HG02943 (cell line): ENCODE data around the gene PIK3IP1.
"Not testable (repeated sequence)": the region's sequence is repeated elsewhere in the genome, so short reads cannot be mapped to it uniquely, and the experiment has no call there.

Experiments
- ATAC-seq: cut with Tn5 transposase; IDR thresholded peaks from one replicate; pipeline ENCODE4 v1.9.1; 2021; ENCODE audit warnings: mild to moderate bottlenecking, low read depth, moderate library complexity; ENCODE audit not compliant: unreplicated experiment

Gene PIK3IP1

GRCh38 chr22:31292236-31292989, at the start of gene PIK3IP1:
Gene PIK3IP1, minus strand, starts transcription at chr22:31292488. Its CDS starts 144 bp downstream, at chr22:31292344.
- no peak for ATAC-seq

GRCh38 chr22:31341386-31342088, 49.2 kb upstream of the PIK3IP1 start:
- ATAC-seq = no peak

DNA sequence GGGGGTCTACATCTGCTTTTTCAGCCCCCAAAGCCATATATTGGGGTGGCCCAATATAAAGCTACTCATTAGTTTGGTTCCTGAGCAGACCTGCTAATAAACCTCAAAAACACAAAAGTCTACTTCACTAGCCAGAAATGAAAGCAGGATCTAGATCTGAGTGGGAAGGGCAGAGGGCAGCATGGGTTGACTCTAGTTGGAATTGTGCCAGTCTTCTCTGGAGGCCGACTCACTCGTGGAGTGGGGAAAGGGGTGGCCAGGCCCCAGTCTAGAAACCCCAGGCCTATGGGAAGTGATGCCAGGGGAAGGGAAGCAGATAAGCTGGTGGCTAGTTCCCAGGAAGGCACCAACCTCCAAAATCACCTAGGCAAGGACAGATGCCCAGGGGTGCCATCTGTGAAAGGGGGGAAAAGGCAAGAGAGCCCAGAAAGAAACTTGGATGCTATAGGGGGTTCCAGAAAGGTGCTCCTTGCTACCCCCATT, 48.5 kb upstream of the PIK3IP1 start:
- no peak for ATAC-seq

DNA sequence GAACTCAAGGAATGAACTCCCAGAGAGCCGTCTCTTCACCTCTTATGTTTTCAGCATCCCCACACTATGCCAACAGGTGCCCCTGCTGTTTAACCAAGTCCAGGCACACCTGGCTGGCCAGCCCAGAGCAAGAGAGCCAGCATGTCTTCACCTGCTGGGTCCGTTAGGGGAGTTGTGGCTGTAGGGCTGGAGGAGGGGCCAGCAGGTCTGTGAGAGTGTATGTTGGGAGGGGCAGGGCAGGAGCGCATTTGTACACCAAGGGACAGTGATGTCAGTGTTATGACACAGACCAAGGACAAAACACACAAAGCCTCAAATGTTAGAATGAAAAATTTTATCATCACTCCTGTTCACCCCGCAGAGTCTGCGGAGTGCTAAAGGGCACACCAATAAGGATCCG, 48.1 kb upstream of the PIK3IP1 start:
- no peak for ATAC-seq

- ATAC-seq = no peak
These were observed 47.0 kb upstream of the PIK3IP1 start for GRCh38 chr22:31339148-31339832.

DNA sequence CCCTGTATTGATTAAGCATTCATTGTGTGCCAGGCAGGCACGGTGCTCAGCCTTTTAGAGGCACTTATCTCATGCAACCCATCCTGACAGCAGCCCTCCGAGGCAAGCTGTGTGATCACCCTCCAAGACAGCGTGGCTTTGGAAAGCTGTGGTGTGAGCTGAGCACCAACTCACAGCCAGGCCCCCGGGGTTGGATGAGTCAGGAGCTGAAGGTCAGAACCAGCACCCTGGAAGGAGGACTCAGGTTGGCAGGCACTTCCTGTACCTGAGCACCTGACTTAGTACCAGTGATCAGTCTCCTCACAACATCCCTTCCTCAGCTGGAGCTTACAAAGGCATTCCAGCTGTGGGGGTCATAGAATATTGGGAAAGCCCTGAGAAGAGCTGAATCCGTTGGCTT, 44.9 kb upstream of the PIK3IP1 start:
- ATAC-seq = no peak

- no peak for ATAC-seq
These were observed 42.0 kb upstream of the PIK3IP1 start for GRCh38 chr22:31334329-31334728.

DNA sequence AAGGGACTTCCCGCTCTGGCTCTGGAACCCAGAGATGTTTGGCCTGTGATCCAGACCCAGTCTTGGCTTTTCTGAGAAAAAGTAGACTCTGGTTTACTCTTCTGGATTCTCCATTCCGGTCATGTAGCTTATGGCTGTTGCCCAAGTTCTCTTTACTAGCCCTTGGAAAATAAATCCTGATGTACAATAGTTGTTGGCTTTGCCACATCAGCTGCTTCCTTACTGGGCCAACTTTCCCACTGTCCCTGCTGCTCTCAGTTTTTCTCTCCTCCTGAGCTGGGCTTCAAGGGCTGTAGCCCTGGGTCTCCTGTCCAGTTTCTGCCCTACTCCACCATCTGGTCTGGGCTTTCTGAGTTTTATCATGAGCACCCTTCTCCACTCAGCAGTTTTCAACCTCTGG, 41.4 kb upstream of the PIK3IP1 start:
- ATAC-seq = no peak

DNA sequence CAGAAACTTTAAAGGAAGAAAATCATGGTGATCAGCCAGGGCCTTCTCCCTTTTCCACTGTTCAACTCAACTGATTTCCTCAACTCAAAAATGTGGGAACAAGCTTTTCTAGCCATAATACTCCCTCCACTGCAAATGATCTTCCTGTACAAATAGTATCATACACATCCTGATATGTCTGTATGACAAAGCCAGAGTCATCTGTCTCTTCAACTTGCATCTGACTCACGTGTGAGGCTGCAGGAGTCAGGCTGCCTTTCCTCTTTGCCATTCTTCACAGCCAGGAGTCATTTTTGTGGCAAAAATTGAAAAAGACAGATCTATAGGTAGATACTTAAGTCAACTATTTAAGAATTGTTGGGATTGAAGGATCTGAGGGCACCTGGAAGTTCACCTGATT, 40.6 kb upstream of the PIK3IP1 start:
- no peak for ATAC-seq

DNA sequence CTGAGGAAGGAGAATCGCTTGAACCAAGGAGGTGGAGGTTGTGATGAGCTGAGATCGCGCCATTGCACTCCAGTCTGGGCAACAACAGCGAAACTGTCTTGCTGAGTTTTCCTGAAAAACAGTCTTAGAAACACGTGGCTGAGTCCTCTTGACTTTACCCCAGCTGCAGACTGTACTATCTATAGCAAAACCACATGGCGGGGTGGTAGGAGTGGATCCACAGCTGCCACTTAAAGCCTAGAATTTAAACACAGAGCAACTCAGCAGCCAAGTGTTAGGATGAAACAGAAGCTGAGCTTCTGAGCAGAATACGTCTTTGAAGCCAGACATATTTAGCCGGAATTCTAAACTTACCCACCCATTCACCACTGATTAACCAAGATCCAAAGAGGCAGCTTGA, 39.7 kb upstream of the PIK3IP1 start:
- no peak for ATAC-seq

DNA sequence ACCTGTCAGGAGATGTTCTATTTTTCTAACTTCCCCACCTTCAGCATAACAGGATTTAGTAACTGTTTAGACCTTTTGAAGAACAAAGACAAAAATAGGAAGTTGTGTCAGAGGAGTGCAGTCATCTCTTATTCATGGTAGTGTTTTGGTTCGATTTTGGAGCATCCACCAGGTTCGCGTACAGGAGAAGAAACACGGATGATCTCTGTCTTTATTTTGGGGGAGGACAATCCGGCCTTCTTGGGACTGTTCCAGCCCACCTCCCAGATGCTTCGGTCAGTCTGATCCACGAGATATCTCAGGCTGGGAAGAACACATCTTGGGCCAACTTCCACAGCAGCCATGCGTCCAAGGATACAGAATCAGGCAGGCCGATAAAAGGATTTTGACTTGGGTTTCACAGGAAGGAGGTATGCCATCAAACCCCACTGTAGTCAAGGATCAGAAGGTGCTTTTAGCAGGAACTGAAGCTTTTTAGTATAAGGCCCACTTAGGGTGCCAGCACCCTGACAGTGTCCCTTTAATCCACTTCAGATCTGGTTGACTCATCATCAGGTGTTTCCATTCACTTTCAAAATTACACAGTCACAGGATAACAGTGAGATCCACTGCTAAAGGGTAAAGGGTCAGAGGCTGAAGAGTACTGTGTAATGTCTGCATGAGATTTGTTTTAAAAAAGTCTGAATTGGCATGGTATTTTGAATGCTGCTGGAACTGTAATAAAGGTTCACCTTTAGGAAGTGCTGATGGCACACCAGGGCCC, 37.3 kb upstream of the PIK3IP1 start:
- ATAC-seq = no peak

DNA sequence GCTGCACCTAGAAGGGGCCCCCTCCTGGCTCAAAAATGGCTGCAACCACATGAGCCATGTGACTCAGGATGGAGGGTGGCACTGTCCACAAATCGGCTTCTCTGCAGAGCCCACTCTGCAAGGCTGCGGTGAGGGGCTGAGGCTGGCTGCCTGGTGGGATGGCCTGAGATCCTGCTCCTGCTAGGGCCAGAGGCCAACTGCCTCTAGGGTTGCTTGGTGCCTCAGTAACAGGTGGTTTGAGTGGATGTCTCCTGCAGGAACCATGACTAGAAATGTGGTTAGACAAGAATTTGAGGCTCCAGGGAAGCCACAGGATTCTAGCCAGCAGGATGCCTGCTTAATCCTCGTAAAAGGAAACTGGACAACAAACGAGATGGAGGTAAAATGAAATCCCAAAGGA, 36.7 kb upstream of the PIK3IP1 start:
- no peak for ATAC-seq

- ATAC-seq = no peak
These were observed 36.3 kb upstream of the PIK3IP1 start for GRCh38 chr22:31328544-31328960.

DNA sequence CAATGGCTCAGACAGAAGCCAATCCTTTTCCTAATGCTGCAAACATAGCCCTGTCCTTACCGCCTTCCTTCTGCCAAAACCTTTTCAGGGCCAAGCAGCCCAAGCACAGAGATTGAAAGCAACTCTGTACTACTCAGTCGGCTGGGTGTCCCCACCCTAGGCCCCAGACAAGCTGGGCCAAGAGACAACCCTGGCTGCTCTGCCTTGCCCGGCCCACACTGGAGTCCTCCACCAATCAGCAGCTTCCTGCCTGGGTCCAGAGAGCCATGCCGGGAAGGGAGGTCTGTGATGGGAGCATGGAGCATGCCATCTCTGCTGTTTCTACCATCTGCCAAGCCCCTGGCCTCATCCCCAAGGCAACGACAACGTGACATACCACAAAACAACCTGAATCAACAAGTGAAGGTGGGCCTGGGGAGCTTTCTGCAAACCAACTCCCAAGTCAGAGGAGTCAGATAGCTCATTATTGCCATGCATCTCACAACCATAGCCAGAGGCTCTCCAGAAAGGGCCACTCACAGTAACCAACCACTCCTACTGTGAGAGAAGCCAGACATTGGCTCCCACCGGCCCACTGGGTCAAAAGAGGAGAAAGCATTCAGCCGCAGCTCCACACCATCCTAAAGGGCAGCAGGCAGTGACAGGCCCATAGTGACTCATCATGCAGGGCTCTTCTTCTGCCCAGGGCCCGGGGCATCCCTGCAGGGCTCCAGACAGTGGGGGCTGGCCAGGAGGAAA, 35.7 kb upstream of the PIK3IP1 start:
- ATAC-seq = no peak

GRCh38 chr22:31326877-31327276, 34.6 kb upstream of the PIK3IP1 start:
- no peak for ATAC-seq

GRCh38 chr22:31323578-31324550, 31.6 kb upstream of the PIK3IP1 start:
- no peak for ATAC-seq

DNA sequence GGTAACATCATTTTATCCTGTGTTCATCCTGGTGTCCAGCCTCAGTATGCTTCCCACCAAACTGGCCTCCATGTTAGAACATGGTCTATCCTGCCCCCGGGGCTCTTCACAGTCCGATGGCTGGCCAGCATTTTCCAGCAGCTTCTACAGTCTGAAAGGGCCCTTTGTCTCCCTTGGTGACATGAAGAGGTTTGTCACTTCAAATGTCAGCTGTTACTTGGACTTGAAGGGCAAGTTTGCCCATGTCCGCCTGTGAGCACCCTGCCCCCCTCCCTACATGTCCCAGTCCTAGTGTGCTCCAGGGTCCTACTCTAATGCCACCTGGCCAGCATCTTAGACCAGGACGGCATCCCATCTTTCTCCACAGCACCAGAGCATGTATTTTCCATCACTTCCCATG, 29.1 kb upstream of the PIK3IP1 start:
- ATAC-seq = no peak

DNA sequence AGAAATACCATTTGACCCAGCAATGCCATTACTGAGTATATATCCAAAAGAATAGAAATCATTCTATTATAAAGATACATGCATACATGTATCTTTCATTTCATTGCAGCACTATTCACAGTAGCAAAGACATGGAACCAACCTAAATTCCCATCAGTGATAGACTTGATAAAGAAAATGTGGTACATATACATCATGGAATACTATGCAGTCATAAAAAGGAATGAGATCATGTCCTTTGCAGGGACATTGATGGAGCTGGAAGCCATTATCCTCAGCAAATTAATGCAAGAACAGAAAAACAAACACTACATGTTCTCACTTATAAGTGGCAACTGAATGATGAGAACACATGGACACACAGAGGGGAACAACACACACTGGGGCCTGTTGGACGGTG, 21.9 kb upstream of the PIK3IP1 start:
- not testable (repeated sequence) for ATAC-seq
